HG03439 (cell line): ENCODE data around the gene DDRGK1.
"Not testable (repeated sequence)": the region's sequence is repeated elsewhere in the genome, so short reads cannot be mapped to it uniquely, and the experiment has no call there.

Experiments used
- ATAC-seq: cut with Tn5 transposase; IDR thresholded peaks from one replicate; pipeline ENCODE4 v1.9.1; 2021; ENCODE audit warnings: mild to moderate bottlenecking, moderate library complexity; ENCODE audit not compliant: unreplicated experiment

The DDRGK1 gene

GRCh38 chr20:3218307-3218988, 14.0 kb upstream of the DDRGK1 start:
- peak; percentile 74 for ATAC-seq

GRCh38 chr20:3215359-3215917, 11.0 kb upstream of the DDRGK1 start:
- not testable (repeated sequence) for ATAC-seq

- ATAC-seq = no peak
Observed at GRCh38 chr20:3213226-3213625, 8.7 kb upstream of the DDRGK1 start.

GRCh38 chr20:3210346-3210745, 5.9 kb upstream of the DDRGK1 start:
- ATAC-seq = no peak

GRCh38 chr20:3209946-3210317, 5.5 kb upstream of the DDRGK1 start:
- no peak for ATAC-seq

- no peak for ATAC-seq
Observed at GRCh38 chr20:3209257-3209945, 4.9 kb upstream of the DDRGK1 start, which contains the start of gene ITPA. Gene ITPA (plus strand): TSS chr20:3209498. CDS start chr20:3209552, 54 bp downstream.

- no peak for ATAC-seq
Observed at GRCh38 chr20:3208786-3209256, 4.3 kb upstream of the DDRGK1 start.

GRCh38 chr20:3203315-3204123, 963 bp downstream of the DDRGK1 start:
- peak; percentile 23 for ATAC-seq

- ATAC-seq = peak; percentile 16
Observed at GRCh38 chr20:3202965-3203314, 1.5 kb downstream of the DDRGK1 start.

GRCh38 chr20:3199976-3200755, 4.3 kb downstream of the DDRGK1 start:
- no peak for ATAC-seq

GRCh38 chr20:3199206-3199605, 5.3 kb downstream of the DDRGK1 start:
- ATAC-seq = no peak

GRCh38 chr20:3195590-3196237, 8.8 kb downstream of the DDRGK1 start:
- ATAC-seq = no peak

- no peak for ATAC-seq
Observed at GRCh38 chr20:3194617-3195280, 9.7 kb downstream of the DDRGK1 start.

- ATAC-seq = no peak
Observed at GRCh38 chr20:3193806-3194616, 10.5 kb downstream of the DDRGK1 start.

- no peak for ATAC-seq
Observed at GRCh38 chr20:3192226-3193015, 12.1 kb downstream of the DDRGK1 start.

- no peak for ATAC-seq
Observed at GRCh38 chr20:3190681-3191111, 13.8 kb downstream of the DDRGK1 start.

- ATAC-seq = no peak
Observed at GRCh38 chr20:3189561-3190131, 14.8 kb downstream of the DDRGK1 start.
